ENCODE data around the gene ALMS1.
"Not testable (repeated sequence)": the region's sequence is repeated elsewhere in the genome, so short reads cannot be mapped to it uniquely, and the experiment has no call there.

ALMS1 gene

GRCh38 chr2:73619925-73620324 is 234.3 kb downstream of the ALMS1 start:
- TF ChIP-seq CTCF (conservative IDR thresholded peaks at IDR 0.05), result peak; percentile 26
- not testable (repeated sequence) for H3K27ac ChIP-seq

GRCh38 chr2:73624036-73624435 is 238.4 kb downstream of the ALMS1 start:
- H3K27ac ChIP-seq, result not testable (repeated sequence)

GRCh38 chr2:73624625-73625024 is 239.0 kb downstream of the ALMS1 start:
- H3K27ac ChIP-seq, result not testable (repeated sequence)

GRCh38 chr2:73626237-73626636 is 240.6 kb downstream of the ALMS1 start:
- H3K27ac ChIP-seq, result not testable (repeated sequence)

- H3K27ac ChIP-seq, result not testable (repeated sequence)
Observed at GRCh38 chr2:73628493-73628892, 242.9 kb downstream of the ALMS1 start.

- not testable (repeated sequence) for H3K27ac ChIP-seq
- peak; percentile 34 for TF ChIP-seq CTCF (conservative IDR thresholded peaks at IDR 0.05)
Observed at GRCh38 chr2:73630662-73631266, 245.1 kb downstream of the ALMS1 start.

GRCh38 chr2:73636977-73637376 is 251.3 kb downstream of the ALMS1 start:
- H3K27ac ChIP-seq, result not testable (repeated sequence)

GRCh38 chr2:73638429-73638828 is 252.8 kb downstream of the ALMS1 start:
- TF ChIP-seq ZFX (IDR thresholded peaks at IDR 0.05), result no peak
- TF ChIP-seq CTCF (conservative IDR thresholded peaks at IDR 0.05), result no peak
- no peak overlapping the region for H3K27ac ChIP-seq

- TF ChIP-seq CTCF (conservative IDR thresholded peaks at IDR 0.05) (no peak), ZFX (IDR thresholded peaks at IDR 0.05) (no peak)
- peak overlapping the region; percentile 50 for H3K27ac ChIP-seq
Observed at GRCh38 chr2:73640511-73640911, 254.9 kb downstream of the ALMS1 start.

- H3K27ac ChIP-seq, result peak overlapping the region; percentile 50
- TF ChIP-seq ZFX (IDR thresholded peaks at IDR 0.05) (no peak), CTCF (conservative IDR thresholded peaks at IDR 0.05) (no peak)
Observed at GRCh38 chr2:73640946-73641766, 255.5 kb downstream of the ALMS1 start.
